ENCODE results near the gene PITPNC1. TPM values are rescaled to one million over a fixed set of nuclear protein-coding genes. Genes with fewer than 3 reads are reported as not detected.
A peak's percentile ranks its signal among the peaks of the same experiment; 100 is the strongest.

PITPNC1 gene
- total RNA-seq, 1 experiment from 2014 or later, result 40.1 TPM

DNA sequence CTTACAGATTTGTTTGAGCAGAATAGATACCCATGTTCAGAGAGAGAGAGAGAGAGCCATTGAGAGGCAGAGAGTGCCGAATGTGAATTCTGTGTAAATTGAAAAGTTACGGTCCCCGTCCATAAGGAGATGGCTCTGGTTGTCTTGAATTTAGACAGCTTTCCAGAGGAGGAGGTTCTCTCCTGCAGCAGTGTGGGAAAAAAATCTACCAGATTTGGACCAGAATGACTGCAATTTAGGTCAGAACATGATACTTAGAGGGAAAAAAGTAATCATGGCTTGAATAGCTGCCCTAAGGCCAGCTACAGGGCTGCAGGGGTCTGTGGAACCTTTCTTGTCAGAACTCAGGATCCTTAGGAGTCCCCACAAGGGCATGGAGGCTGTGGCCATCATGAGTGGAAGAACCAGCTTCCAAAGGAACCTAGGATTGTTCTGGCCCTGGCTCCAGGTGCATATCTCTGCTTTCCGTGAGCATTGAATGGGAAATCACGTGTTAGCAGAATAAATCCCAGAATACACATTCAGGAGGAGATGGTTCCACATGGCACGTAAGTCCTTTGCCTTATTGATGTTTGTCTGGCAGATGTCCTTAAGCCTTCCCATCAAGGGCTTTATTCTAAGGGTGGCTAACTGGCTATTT, 13.0 kb downstream of the PITPNC1 start:
- Mint-ChIP-seq H3K9me3 (ENCODE audit: unreplicated experiment) (no peaks in the 10 kb centered on the region), H3K27ac (ENCODE audit: low read depth, unreplicated experiment) (peak overlapping the region; percentile 83), H3K4me1 (ENCODE audit: insufficient read depth, unreplicated experiment) (peaks cover 20% of the 10 kb centered on the region), H3K27me3 (ENCODE audit: insufficient read depth, unreplicated experiment) (no peaks in the 10 kb centered on the region), H3K4me3 (ENCODE audit: unreplicated experiment) (peak overlapping the region; percentile 53), H3K36me3 (ENCODE audit: insufficient read depth, unreplicated experiment) (no peaks in the 10 kb centered on the region)
- POLR2A ChIA-PET, result interaction anchor here (0.6 to 1.5 kb wide), 5 partner anchors 9 to 319 kb away, joined by 3 to 5 read pairs (median 3); no protein-coding TSS in a partner anchor
- CTCF ChIA-PET, result interaction anchor here (1.3 to 6.0 kb wide), 3 partner anchors 11 to 85 kb away, joined by 3 to 59 read pairs (median 31); no protein-coding TSS in a partner anchor
- no peak for DNase-seq (ENCODE audit: unreplicated experiment)
- no TSS peak for BruUV-seq (replicated peaks)
- TF ChIP-seq, protein P1, sequence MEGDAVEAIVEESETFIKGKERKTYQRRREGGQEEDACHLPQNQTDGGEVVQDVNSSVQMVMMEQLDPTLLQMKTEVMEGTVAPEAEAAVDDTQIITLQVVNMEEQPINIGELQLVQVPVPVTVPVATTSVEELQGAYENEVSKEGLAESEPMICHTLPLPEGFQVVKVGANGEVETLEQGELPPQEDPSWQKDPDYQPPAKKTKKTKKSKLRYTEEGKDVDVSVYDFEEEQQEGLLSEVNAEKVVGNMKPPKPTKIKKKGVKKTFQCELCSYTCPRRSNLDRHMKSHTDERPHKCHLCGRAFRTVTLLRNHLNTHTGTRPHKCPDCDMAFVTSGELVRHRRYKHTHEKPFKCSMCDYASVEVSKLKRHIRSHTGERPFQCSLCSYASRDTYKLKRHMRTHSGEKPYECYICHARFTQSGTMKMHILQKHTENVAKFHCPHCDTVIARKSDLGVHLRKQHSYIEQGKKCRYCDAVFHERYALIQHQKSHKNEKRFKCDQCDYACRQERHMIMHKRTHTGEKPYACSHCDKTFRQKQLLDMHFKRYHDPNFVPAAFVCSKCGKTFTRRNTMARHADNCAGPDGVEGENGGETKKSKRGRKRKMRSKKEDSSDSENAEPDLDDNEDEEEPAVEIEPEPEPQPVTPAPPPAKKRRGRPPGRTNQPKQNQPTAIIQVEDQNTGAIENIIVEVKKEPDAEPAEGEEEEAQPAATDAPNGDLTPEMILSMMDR (IDR thresholded peaks at IDR 0.05; ENCODE audit: unreplicated experiment), result no peak
- intact Hi-C loops (cut with micrococcal nuclease), result no loop called here

DNA sequence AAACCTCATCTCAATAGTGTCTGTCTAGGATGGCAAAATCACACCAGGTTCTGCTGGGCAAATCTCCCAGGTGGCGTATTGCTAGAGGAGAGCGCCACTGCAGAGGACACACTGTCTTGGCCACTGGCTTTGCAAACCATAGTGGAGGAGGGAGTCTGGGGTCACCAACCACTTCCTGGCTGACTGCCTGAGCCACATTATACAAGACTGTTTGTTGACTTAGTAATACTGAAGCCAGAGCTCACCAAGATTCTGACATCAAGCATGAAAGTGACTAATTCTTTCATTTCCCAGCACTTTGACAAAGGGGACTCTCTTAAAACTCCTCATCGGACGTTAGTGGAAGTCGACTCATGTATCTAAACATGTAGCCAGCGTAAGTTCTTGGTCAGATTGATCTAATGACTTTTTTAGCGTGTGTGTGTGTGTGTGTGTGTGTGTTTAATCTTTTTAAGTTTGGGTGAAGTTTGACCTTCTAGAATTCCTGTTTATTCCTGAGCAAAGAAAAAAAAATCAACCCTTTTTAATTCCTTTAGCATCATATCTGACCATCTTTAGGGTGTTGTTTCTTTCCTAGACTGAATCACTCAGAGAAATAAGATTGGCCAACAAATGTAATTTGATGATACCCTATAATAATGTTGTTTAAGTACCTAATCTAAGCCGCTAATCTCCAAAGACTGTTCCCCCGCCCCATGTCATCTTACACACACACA, 13.7 kb downstream of the PITPNC1 start:
- no peaks in the 10 kb centered on the region for H3K36me3 Mint-ChIP-seq (ENCODE audit: insufficient read depth, unreplicated experiment)
- intact Hi-C loops (cut with micrococcal nuclease), result no loop called here
- TF ChIP-seq, protein P1 (IDR thresholded peaks at IDR 0.05; ENCODE audit: unreplicated experiment), result no peak
- POLR2A ChIA-PET, result interaction anchor here (0.6 to 1.5 kb wide), 5 partner anchors 9 to 91 kb away, joined by 3 to 5 read pairs (median 3); no protein-coding TSS in a partner anchor
- H3K4me3 Mint-ChIP-seq (ENCODE audit: unreplicated experiment), result peak overlapping the region; percentile 53
- H3K9me3 Mint-ChIP-seq (ENCODE audit: unreplicated experiment), result no peaks in the 10 kb centered on the region
- peak; percentile 92 for DNase-seq (ENCODE audit: unreplicated experiment)
- CTCF ChIA-PET, result interaction anchor here (0.6 to 6.0 kb wide), 3 partner anchors 12 to 116 kb away, joined by 3 to 59 read pairs (median 31); no protein-coding TSS in a partner anchor
- no peaks in the 10 kb centered on the region for H3K27me3 Mint-ChIP-seq (ENCODE audit: insufficient read depth, unreplicated experiment)
- H3K4me1 Mint-ChIP-seq (ENCODE audit: insufficient read depth, unreplicated experiment), result peaks cover 20% of the 10 kb centered on the region
- BruUV-seq (replicated peaks), result TSS peak; percentile 88
- peak overlapping the region; percentile 83 for H3K27ac Mint-ChIP-seq (ENCODE audit: low read depth, unreplicated experiment)

DNA sequence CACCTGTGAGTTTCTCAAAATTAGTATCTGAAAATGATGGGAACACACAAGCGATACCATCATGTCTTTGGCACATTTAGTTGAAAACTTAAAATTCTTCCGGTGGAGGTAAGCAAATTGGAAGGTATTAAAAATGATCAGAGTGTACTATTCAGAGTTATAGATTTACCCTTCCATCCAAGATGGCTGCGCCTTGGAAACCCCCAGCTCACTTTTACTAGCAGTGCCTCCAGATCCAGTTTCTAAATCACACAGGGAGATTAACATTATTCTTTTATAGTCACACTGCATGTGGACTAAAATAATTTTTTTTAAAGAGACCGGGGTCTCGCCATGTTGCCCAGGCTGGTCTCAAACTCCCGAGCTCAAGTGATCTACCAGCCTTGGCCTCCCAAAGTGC, 15.0 kb downstream of the PITPNC1 start:
- Mint-ChIP-seq H3K4me3 (ENCODE audit: unreplicated experiment) (no peak overlapping the region), H3K4me1 (ENCODE audit: insufficient read depth, unreplicated experiment) (peaks cover 17% of the 10 kb centered on the region), H3K27me3 (ENCODE audit: insufficient read depth, unreplicated experiment) (no peaks in the 10 kb centered on the region), H3K36me3 (ENCODE audit: insufficient read depth, unreplicated experiment) (no peaks in the 10 kb centered on the region), H3K27ac (ENCODE audit: low read depth, unreplicated experiment) (no peak overlapping the region), H3K9me3 (ENCODE audit: unreplicated experiment) (no peaks in the 10 kb centered on the region)
- no peak for DNase-seq (ENCODE audit: unreplicated experiment)
- ChIA-PET CTCF (interaction anchor here (1.3 kb wide), 1 partner anchor 14 kb away, joined by 6 read pairs; no protein-coding TSS in a partner anchor), POLR2A (interaction anchor here (0.7 kb wide), 1 partner anchor 30 kb away, joined by 3 read pairs; no protein-coding TSS in a partner anchor)
- BruUV-seq (replicated peaks), result no TSS peak
- TF ChIP-seq, protein P1 (IDR thresholded peaks at IDR 0.05; ENCODE audit: unreplicated experiment), result no peak
- intact Hi-C loops (cut with micrococcal nuclease), result no loop called here

DNA sequence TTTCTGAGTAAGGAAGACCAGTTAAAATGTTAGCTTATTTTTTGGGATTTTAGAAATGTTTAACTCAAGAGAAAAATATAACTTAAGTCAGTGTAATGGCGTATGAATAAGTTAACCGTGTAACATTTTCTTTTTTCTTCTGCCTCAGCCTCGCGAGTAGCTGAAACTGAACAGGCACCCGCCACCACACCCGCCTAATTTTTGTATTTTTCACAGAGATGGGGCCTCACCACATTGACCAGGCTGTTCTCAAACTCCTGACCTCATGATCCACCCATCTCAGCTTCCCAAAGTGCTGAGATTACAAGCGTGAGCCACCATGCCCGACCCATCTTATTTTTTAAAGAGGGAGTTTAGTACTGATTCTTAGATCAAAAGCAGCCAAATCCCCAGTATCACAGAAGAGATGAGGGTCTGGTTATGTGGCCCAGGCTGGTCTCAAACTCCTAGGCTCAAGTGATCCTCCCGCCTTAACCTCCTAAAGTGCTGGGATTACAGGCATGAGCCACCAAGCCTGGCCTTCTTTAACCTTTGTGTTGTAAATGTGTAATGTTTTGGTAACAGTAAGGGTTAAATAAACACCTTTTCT, 16.8 kb downstream of the PITPNC1 start:
- no peaks in the 10 kb centered on the region for H3K9me3 Mint-ChIP-seq (ENCODE audit: unreplicated experiment)
- POLR2A ChIA-PET, result interaction anchor here (0.7 kb wide), 1 partner anchor 66 kb away, joined by 4 read pairs; no protein-coding TSS in a partner anchor
- no peak for DNase-seq (ENCODE audit: unreplicated experiment)
- intact Hi-C loops (cut with micrococcal nuclease), result no loop called here
- no TSS peak for BruUV-seq (replicated peaks)
- no peaks in the 10 kb centered on the region for H3K36me3 Mint-ChIP-seq (ENCODE audit: insufficient read depth, unreplicated experiment)
- TF ChIP-seq, protein P1 (IDR thresholded peaks at IDR 0.05; ENCODE audit: unreplicated experiment), result no peak
- CTCF ChIA-PET, result interaction anchor here (0.7 to 3.0 kb wide), 2 partner anchors 16 to 82 kb away, joined by 3 to 14 read pairs; no protein-coding TSS in a partner anchor
- no peak overlapping the region for H3K4me3 Mint-ChIP-seq (ENCODE audit: unreplicated experiment)
- H3K27me3 Mint-ChIP-seq (ENCODE audit: insufficient read depth, unreplicated experiment), result no peaks in the 10 kb centered on the region
- H3K27ac Mint-ChIP-seq (ENCODE audit: low read depth, unreplicated experiment), result no peak overlapping the region
- H3K4me1 Mint-ChIP-seq (ENCODE audit: insufficient read depth, unreplicated experiment), result peaks cover 10% of the 10 kb centered on the region

All from MCF 10A (cell line).